HG02852 (cell line): Measurements from ENCODE around the gene ERICH6B.

Experiments used
- ATAC-seq: cut with Tn5 transposase; IDR thresholded peaks from one replicate; pipeline ENCODE4 v1.9.1; 2021; ENCODE audit warnings: mild to moderate bottlenecking, moderate library complexity; ENCODE audit not compliant: unreplicated experiment

Gene ERICH6B

GRCh38 chr13:45545686-45546409, 69.7 kb downstream of the ERICH6B start:
- ATAC-seq: no peak

DNA sequence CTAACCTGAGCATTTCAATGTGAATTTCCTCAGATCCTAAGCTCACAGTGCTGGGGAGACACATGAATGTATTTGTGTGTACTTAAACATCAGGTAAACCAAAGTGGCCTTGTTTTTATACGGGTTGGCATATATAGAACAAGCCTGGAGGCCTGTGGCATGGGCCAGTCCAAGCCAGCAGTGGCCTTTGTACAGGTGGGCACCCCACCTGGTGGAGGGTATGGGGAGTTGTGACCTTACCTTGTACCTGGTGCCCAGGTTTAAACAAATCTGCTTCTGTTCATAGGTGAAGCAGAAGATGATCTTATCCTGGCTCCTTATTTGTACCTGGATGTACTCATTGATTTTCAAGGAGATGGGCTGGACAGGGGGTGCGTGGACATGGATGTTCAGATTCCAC, 71.0 kb downstream of the ERICH6B start:
- no peak for ATAC-seq

DNA sequence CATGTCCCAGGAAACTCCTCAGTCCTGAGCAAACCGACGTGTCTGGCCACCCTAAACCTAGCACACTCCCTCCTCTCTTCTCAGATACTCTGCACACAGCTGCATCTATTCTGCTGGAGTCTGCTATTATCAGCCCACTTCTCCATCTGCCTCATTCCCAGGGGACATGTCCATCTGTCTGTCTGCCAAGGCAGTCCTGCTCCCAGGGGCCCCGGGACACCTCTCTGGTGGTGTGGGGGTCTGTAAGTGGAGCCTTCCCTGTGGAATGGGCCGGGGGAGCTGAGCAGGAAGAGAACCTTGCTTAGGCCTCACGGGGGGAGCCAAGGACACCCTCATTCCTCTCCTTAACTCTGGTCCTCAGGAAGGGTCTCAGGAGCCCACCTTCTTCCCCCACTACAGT, 72.7 kb downstream of the ERICH6B start:
- ATAC-seq: no peak

- ATAC-seq: no peak
Measured at GRCh38 chr13:45542391-45542790, 73.1 kb downstream of the ERICH6B start.

DNA sequence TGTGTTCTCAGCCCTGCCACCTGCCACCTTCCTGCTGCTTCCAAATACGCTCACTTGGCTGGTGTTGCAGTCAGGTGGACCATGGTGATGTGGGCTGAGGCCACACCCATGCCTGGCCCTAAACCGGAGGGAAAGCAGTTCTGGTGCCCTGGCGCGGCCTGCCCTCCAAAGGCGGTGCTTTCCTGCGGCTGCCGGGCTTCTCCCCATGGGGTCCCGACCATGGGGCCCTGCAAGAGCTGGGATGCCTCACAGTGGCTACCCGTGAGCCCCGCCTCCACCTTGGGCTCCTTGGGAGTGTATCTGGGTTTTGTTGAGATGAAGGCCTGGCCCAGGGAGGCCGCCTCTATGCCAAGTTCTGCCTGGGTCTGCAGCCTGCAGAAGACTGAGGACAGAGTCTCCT, 73.7 kb downstream of the ERICH6B start:
- no peak for ATAC-seq

- no peak for ATAC-seq
Measured at GRCh38 chr13:45540864-45541263, 74.7 kb downstream of the ERICH6B start.

DNA sequence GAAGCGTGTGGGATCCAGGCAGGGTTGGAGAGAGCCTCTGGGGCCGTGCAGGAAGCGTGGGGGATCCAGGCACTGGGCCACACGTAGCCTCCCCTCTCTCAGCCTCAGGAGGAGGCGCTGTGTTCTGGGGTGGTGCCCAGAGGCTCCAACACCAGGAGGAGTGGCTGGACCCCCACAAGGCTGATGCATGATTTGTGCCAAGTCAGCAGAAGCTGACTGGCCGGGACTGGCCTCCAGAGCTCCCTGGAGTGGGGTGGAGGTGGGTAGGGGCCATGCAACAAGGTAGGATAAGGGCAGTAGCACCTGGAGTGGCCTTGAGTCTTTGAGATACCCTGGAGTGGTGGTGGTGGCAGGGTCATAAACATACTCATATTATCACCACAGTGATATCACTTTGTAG, 75.3 kb downstream of the ERICH6B start:
- no peak for ATAC-seq

- no peak for ATAC-seq
Measured at GRCh38 chr13:45538382-45538781, 77.2 kb downstream of the ERICH6B start.

DNA sequence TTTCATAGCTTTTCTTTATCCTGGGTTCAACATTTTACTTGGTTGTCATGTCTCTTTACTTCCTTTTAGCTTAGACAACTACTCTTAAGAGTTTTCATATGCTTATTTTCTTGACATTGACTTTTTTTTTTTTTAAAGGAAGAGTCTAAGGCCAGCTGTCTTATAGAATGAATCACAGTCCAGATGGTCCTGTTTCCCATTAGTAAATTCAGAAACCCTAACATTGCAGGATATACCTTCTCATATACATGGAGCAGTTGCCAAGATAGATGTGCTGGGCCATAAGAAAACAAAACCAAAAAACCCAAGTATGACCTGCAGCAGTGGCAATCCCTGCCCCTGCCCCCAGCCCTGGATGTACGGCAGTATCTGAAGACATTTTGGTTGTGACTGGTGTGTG, 78.0 kb downstream of the ERICH6B start:
- ATAC-seq: no peak

DNA sequence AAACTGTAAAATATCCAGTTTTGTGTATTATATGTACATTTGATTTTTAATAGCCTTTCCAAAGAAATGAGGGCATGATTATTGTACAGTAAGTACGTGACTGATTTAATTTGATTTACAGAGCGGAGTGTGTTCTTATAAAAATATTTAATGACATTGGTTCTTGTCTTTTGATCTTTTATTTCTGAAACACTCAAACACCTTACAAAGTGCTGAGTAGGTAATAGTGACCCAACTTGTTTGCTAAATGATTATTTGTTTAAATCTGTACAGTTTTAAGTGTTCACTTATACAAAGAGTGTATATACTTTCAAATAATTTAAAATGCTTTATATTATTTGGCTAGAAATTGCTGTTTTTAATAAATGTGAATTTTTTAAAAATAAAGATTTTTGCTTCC, 79.3 kb downstream of the ERICH6B start:
- ATAC-seq: no peak

DNA sequence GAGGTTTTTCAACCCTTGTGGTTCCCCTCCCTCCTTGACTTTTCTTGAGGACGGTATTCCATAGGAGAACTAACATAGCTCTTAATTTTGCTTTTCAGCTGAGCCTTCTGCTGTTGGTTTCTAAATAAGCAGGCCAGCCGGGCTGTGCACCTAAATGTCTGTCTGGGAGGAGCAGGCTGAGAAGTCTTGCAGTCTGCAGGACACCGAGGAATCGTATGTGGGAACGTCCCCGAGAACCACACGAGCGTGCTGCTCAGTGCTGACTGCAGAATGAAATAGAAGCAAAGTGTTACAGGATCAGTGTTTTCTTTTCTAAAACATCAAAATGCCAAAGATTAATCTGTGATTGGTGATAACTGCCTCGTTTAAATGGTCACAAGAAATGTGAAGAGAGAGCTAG, 80.9 kb downstream of the ERICH6B start:
- no peak for ATAC-seq

DNA sequence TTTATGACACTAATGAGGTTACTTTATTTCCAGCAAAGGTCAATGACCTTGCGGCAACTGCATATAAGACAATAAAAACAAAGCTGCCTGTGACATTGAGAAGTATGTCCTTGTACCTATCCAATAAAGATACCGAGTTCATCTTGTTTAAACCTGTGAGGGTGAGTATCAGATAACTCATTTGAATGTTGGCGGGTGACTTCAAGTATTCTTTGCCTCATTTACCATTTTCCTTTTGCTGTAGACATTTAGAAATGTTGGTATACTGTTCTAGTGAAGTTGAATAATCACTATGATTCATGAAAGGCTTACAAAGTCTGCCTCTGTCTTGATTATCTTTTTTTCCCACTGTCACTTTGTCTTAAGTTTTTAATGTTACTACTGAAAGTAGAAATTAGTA, 85.8 kb downstream of the ERICH6B start:
- ATAC-seq: no peak

GRCh38 chr13:45527699-45528462, 87.7 kb downstream of the ERICH6B start:
- ATAC-seq: no peak

GRCh38 chr13:45522571-45522970, 93.0 kb downstream of the ERICH6B start:
- ATAC-seq: no peak

DNA sequence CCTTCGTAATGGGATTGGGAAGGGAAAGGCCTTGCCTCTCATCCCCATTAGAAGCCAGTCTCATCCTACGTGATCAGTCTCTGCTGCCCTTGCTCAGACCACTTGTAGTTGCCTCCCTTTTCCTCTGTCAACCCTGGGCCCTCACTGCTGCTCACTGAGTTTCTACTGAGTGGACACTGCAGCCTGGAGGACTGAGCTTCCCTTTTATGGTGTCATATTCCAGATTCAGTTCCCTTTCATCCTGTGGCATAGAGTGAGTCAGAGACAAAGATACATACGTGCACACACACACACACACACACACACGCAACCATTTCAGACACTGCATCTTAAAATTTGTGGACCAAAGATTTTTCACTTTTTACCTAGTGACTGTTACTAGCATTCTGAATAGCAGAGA, 94.2 kb downstream of the ERICH6B start:
- no peak for ATAC-seq

DNA sequence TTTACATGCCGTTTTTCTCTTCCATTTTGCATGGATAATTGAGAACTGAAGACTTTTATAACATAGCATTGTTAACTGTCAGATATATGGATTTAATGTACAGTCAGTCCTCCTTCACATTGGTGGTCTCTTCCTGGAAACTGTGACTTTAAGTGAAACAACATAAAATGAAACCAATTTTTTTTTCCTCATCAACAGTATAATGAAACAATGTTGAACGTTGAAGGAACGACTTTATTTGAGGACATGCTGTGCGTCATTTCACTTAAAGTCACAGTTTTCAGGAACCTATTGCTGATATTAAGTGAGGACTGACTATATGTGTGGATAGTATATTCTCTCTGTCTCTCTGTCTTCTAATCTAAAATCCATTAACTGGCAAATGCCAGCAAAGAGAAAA, 96.0 kb downstream of the ERICH6B start:
- no peak for ATAC-seq

GRCh38 chr13:45518525-45519245, 96.9 kb downstream of the ERICH6B start:
- no peak for ATAC-seq

GRCh38 chr13:45516757-45517156, 98.8 kb downstream of the ERICH6B start:
- no peak for ATAC-seq

DNA sequence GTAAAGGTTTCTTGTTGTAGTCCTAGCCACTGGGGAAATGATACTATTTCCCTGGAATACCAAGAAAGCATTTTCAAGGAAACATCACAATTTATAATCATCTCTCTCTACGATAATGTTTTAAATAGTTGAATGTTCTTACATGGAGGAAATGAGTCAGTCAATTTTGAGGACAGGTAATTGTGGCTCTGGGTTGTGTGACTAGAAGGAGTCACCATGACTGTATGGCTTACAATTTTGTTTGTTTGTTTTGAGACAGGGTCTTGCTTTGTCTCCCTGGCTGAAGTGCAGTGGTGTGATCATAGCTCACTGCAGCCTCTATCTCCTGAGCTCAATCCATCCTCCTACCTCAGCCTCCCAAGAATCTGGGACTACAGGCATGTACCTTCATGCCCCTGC, 103.4 kb downstream of the ERICH6B start:
- ATAC-seq: no peak

DNA sequence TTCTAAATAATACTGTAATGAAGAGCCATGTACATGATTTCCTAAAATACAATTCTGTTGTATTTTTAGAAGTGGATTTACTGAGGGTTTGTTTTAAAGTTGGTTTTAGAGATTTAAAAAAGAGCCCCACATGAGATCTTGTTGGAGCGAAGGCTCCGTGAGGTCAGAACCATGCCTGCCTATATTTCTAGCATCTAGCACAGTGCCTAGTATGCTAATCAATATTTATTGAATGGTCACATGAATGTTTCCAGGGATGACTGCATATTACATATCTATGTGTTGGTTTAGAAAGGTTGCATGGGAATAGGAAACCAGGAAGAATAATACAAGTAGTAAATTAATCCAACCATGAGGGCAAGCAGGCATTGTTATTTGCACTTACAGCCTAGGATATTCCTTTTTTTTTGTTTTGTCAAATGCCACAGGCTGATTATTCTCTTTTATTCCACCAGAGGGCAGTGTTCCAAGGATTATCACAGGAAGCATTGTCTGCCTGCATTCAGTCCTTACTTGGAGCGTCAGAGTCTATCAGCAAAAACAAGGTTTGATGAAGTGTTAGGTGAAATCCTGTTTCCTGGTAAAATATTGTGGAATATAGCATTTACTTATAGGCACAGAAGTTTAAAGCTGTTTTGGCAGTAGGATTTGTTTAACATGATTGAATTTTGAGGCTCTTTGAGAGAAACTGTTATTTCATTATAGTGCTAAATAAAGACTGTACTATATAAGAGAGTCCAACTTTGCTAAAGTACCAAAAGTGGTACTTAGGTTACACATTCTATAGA, 104.0 kb downstream of the ERICH6B start:
- peak; percentile 45 for ATAC-seq

- ATAC-seq: no peak
Measured at GRCh38 chr13:45510672-45511071, 104.9 kb downstream of the ERICH6B start.
